Ramos (cell line): ENCODE data around the gene IL17RE.

Source experiments
- in situ Hi-C: fragments of 300-500 bp; cut with MboI; formaldehyde crosslinking; loops from one replicate; pipeline ENCODE4 v1.14.3; 2022; ENCODE audit warnings: low sequenced_read_pairs; ENCODE audit not compliant: unreplicated experiment

Gene IL17RE

DNA sequence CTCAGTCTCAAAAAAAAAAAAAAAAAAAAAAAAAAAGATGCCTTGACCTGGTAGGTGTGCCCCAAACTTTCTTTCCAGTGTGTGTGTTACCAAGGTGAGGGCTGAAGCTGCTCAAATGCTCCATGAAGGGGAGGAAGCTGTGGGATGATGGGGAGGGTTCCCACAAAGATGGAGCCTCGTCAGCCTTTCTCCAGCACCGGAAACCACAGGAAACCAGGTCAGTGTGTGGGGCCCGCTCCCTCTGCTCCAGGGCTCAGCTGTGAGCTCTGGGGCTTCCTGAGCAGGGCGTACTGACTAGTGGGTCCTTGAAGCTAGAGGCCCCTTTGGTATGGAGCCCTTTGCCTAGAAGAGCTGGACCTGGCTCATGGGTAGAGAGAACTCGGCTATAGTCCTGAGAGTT lies 681 bp upstream of the IL17RE start:
- in situ Hi-C loops, result no loop called here

DNA sequence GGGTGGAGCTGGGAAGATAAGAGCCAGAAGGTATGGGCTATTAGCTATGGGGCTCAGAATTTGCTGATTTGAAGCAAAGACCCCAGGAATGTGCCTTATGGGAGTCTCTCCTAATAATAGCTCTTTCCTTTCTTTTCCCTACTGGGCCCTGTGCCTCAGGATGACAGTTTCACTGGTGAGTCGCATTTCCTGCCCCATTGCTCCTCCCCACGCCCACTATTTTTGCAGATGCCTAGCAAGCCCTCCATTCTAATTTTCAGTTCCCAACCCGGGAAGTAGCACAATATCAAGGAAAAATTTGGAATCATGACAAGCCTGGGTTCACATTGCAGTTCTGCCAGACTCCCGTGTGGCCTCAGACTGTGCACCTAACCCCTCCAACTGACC lies 583 bp downstream of the IL17RE start:
- in situ Hi-C loops, result no loop called here

- in situ Hi-C loops, result no loop called here
These were observed 1.3 kb downstream of the IL17RE start for GRCh38 chr3:9903904-9904303.

- in situ Hi-C loops, result no loop called here
These were observed 3.8 kb downstream of the IL17RE start for GRCh38 chr3:9906480-9906879.

DNA sequence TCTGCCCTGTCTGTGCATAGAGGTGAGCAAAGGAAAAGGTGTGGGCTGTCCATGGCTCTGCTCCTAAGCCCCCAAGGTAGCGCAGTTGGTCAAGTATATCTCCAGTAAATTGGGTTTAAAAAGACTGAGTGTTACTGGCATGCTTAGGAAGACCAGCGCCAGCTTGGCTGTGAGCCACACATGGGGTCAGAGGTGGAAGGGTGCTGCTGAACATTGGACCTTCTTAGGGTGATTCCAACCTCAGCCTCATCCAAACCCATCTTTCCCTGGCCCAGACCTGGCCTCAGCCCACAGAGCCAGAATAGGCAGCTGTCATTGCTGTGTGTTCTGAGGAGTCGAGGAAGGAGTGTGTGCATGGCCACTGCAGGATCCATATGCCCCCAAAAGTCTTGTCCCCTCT lies 5.6 kb downstream of the IL17RE start:
- in situ Hi-C loops, result no loop called here

DNA sequence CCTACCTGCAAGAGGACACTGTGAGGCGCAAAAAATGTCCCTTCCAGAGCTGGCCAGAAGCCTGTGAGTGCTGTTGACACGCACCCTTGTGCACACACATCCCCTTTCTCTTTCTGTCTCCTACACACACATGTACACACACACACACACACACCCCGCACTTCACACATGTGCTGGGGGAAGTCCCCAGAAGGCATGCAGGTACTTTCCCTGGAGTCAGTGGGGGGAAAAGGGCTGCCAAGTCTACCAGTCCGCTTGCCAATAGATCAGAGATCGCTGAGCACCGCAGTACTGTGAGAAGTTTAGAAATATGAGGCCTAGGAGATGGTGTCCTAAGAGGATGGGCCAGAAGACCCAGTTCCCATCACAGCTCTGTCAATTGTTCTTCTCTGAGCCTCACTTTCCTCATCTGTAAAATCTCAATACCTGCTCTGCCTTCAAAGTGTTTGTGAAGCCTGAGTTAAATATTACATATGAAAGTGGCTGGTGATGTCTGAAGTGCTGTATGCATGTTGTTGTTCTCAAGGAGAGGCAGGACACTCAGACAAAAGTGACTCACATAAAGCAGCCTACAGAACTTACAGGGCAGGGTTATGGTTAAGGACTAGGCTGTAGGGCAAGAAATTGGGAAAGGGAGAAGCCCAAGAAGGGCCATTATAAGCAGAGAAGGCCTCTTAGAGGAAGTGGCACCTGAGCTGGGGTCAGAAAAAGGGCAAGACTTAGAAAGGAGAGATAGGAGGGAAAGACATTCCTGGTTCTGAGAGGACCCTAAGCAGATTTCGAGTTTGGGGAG lies 6.8 kb downstream of the IL17RE start:
- in situ Hi-C loops, result no loop called here

GRCh38 chr3:9911863-9912262 lies 9.2 kb downstream of the IL17RE start:
- in situ Hi-C loops, result no loop called here

- in situ Hi-C loops, result no loop called here
These were observed 9.8 kb downstream of the IL17RE start for GRCh38 chr3:9912294-9912935.

- in situ Hi-C loops, result no loop called here
These were observed 11.0 kb downstream of the IL17RE start for GRCh38 chr3:9913601-9914000.

- in situ Hi-C loops, result no loop called here
These were observed 11.4 kb downstream of the IL17RE start for GRCh38 chr3:9914011-9914410.

- in situ Hi-C loops, result no loop called here
These were observed 12.1 kb downstream of the IL17RE start for GRCh38 chr3:9914559-9915253.

- in situ Hi-C loops, result no loop called here
These were observed 12.8 kb downstream of the IL17RE start for GRCh38 chr3:9915254-9916141.

DNA sequence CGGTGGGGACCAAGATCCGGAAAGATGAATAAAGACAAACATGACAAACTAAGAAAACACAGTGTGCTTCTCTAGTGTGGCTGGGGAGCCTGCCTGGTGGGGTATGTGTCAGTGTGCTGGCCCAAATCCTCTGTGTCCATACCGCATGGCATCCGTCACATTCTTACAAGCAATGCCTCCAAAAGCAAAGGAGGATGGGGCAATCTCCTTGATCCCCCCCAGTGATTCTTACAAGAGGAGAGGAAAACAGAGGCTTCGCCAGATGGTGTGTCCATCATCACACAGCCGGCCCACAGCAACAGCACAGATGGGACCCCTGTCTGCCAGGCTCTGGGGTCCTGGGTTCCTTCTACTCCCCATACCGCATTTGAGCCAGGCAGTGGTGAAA lies 13.7 kb downstream of the IL17RE start:
- in situ Hi-C loops, result no loop called here

DNA sequence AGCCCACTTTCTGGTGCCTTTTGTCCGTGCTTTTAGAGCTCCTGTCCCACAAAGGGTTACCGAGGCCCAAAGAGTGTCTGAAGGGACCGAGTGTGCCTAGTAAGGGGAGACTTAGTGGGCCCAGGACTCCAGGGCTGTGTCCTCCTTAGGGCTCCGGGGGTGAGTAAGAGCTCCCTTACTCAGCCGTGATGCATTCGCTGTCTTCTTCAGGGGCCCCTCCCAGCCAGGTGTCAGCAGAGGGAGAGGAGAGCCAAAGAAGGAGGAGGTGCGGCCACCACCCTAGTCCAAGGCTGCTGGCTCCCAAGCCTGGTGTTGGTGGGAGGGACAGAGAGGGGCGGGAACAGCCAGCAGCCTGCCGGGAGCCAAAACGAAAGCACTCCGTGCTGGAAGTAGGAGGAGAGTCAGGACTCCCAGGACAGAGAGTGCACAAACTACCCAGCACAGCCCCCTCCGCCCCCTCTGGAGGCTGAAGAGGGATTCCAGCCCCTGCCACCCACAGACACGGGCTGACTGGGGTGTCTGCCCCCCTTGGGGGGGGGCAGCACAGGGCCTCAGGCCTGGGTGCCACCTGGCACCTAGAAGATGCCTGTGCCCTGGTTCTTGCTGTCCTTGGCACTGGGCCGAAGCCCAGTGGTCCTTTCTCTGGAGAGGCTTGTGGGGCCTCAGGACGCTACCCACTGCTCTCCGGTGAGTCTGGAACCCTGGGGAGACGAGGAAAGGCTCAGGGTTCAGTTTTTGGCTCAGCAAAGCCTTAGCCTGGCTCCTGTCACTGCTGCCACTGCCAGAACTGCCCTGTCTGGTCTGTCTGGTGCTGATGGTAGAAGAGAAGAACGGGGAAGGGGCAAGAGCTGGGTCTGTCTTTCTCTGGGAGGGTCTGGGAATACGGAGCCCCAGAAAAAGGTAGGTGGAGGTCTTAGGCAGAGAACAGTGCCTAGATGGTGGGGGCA lies 14.4 kb downstream of the IL17RE start, which contains the start of gene IL17RC:
Gene IL17RC (plus strand): TSS at position 365 of the 947 bp plus-strand sequence. CDS start 218 bp downstream, at position 583.
- in situ Hi-C loops, result no loop called here

DNA sequence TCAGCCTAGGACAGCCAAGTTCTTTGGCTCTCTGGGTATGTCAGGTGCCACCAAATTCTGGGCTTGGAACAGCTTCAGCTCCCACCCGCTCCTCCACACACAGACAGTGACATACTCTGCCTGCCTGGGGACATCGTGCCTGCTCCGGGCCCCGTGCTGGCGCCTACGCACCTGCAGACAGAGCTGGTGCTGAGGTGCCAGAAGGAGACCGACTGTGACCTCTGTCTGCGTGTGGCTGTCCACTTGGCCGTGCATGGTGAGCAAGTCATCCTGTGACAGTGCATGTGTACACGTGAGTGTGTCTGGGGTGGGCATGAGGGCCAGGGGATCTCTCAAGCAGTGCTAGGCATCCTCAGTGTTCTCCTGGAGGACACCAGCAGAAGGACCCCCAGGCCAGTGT lies 15.2 kb downstream of the IL17RE start:
- in situ Hi-C loops, result no loop called here

- in situ Hi-C loops, result no loop called here
These were observed 15.8 kb downstream of the IL17RE start for GRCh38 chr3:9918261-9919038.

- in situ Hi-C loops, result no loop called here
These were observed 25.5 kb downstream of the IL17RE start for GRCh38 chr3:9928158-9928557.

GRCh38 chr3:9930804-9931418 lies 28.3 kb downstream of the IL17RE start:
- in situ Hi-C loops, result no loop called here
